ENCODE measurements around the gene TFDP1.

Gene TFDP1

GRCh38 chr13:113638173-113638746 is 53.7 kb downstream of the TFDP1 start:
- DNase-seq (ENCODE audit: insufficient read length, low spot score) (no peak), FAIRE-seq (no peak)
- TF ChIP-seq POLR2A (IDR thresholded peaks at IDR 0.05; ENCODE audit: low read depth, low read length) = no peak

GRCh38 chr13:113638806-113639205 is 54.3 kb downstream of the TFDP1 start:
- no peak for TF ChIP-seq POLR2A (IDR thresholded peaks at IDR 0.05; ENCODE audit: low read depth, low read length)
- DNase-seq (ENCODE audit: insufficient read length, low spot score) = no peak
- no peak for FAIRE-seq

GRCh38 chr13:113639616-113640262 is 55.2 kb downstream of the TFDP1 start:
- TF ChIP-seq POLR2A (IDR thresholded peaks at IDR 0.05; ENCODE audit: low read depth, low read length) = no peak
- FAIRE-seq = no peak
- DNase-seq (ENCODE audit: insufficient read length, low spot score) = no peak

GRCh38 chr13:113641426-113641825 is 56.9 kb downstream of the TFDP1 start:
- DNase-seq (ENCODE audit: insufficient read length, low spot score) (no peak), FAIRE-seq (no peak)
- no peak for TF ChIP-seq POLR2A (IDR thresholded peaks at IDR 0.05; ENCODE audit: low read depth, low read length)

- no peak for DNase-seq (ENCODE audit: insufficient read length, low spot score)
- FAIRE-seq = no peak
- no peak for TF ChIP-seq POLR2A (IDR thresholded peaks at IDR 0.05; ENCODE audit: low read depth, low read length)
These were observed 58.0 kb downstream of the TFDP1 start for GRCh38 chr13:113642563-113642962.

- no peak for DNase-seq (ENCODE audit: insufficient read length, low spot score)
- FAIRE-seq = peak; percentile 48
These were observed 59.0 kb downstream of the TFDP1 start for GRCh38 chr13:113643593-113643992.

GRCh38 chr13:113644800-113645199 is 60.2 kb downstream of the TFDP1 start:
- FAIRE-seq = no peak
- DNase-seq (ENCODE audit: insufficient read length, low spot score) = no peak
- TF ChIP-seq POLR2A (IDR thresholded peaks at IDR 0.05; ENCODE audit: low read depth, low read length) = no peak

More at GRCh38 chr13:113643593-113643992, 59.0 kb downstream of the TFDP1 start:
- TF ChIP-seq POLR2A (IDR thresholded peaks at IDR 0.05; ENCODE audit: low read depth, low read length) = no peak

GRCh38 chr13:113645329-113645728 is 60.8 kb downstream of the TFDP1 start:
- FAIRE-seq (no peak), DNase-seq (ENCODE audit: insufficient read length, low spot score) (no peak)
- TF ChIP-seq POLR2A (IDR thresholded peaks at IDR 0.05; ENCODE audit: low read depth, low read length) = no peak

- FAIRE-seq (no peak), DNase-seq (ENCODE audit: insufficient read length, low spot score) (no peak)
- no peak for TF ChIP-seq POLR2A (IDR thresholded peaks at IDR 0.05; ENCODE audit: low read depth, low read length)
These were observed 61.8 kb downstream of the TFDP1 start for GRCh38 chr13:113646376-113646775.

- TF ChIP-seq POLR2A (IDR thresholded peaks at IDR 0.05; ENCODE audit: low read depth, low read length) = no peak
- DNase-seq (ENCODE audit: insufficient read length, low spot score) = no peak
- FAIRE-seq = no peak
These were observed 62.4 kb downstream of the TFDP1 start for GRCh38 chr13:113646921-113647340.

- FAIRE-seq (peak; percentile 97), DNase-seq (ENCODE audit: insufficient read length, low spot score) (peak; percentile 82)
- TF ChIP-seq POLR2A (IDR thresholded peaks at IDR 0.05; ENCODE audit: low read depth, low read length) = no peak
These were observed 63.0 kb downstream of the TFDP1 start for GRCh38 chr13:113647351-113648215.

GRCh38 chr13:113648216-113648610 is 63.7 kb downstream of the TFDP1 start:
- no peak for TF ChIP-seq POLR2A (IDR thresholded peaks at IDR 0.05; ENCODE audit: low read depth, low read length)
- DNase-seq (ENCODE audit: insufficient read length, low spot score) (no peak), FAIRE-seq (no peak)

GRCh38 chr13:113649212-113649611 is 64.7 kb downstream of the TFDP1 start:
- no peak for FAIRE-seq
- DNase-seq (ENCODE audit: insufficient read length, low spot score) = no peak
- no peak for TF ChIP-seq POLR2A (IDR thresholded peaks at IDR 0.05; ENCODE audit: low read depth, low read length)

GRCh38 chr13:113650275-113650674 is 65.7 kb downstream of the TFDP1 start:
- FAIRE-seq (no peak), DNase-seq (ENCODE audit: insufficient read length, low spot score) (no peak)
- no peak for TF ChIP-seq POLR2A (IDR thresholded peaks at IDR 0.05; ENCODE audit: low read depth, low read length)

Data from H54 (cell line).